ENCODE results near the gene ARHGEF18. TPM values are rescaled to one million over a fixed set of nuclear protein-coding genes. Genes with fewer than 3 reads are reported as not detected.
"Not testable (repeated sequence)": the region's sequence is repeated elsewhere in the genome, so short reads cannot be mapped to it uniquely, and the experiment has no call there.

The ARHGEF18 gene
- total RNA-seq, result 10 to 100 TPM; 16.8 to 23.3 (median 22.9) TPM

DNA sequence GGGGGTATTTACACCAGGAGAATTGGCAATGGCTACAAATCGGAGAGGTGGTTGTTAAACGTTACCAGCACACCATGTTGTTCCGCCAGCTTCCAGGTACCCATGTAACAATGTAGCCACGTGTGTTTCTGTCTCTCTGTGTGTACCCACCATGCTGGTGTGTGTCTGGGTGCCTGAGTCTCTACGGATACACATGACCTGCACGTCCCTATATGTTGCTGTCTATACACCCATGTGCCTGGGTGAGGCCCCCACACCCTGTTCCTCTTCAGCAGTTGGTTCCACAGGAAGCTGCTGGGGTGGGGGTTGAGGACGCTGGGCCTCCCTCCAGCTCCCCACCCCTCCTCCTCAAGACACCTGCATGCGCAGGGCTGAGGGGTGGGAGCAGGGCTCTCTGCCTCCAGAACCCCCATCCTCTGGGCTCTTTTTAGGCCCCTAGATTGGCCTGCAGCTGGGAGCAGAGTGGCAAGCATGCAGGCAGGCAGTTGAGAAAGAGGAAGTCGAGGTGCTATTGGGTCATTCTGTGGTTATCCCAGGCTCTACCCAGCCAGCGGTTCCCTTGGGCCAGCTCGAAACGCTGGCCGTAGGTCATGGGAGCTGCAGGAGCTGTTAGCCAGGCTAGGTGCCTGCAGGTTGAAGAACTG is at the start of gene ARHGEF18:
TSS of gene ARHGEF18 (plus strand) at position 351 of the 644 bp plus-strand sequence. CDS start 13,954 bp downstream, outside the sequence.
- intact Hi-C loops (cut with DNase I; ENCODE audit: low total_unique reads), result no loop called here
- Histone ChIP-seq H3K4me1 (no peaks in the 10 kb centered on the region), H3K27ac (no peak within 1 kb of the TSS), H3K9me3 (no peaks in the 10 kb centered on the region), H3K27me3 (no peaks in the 10 kb centered on the region), H3K4me3 (no peak within 1 kb of the TSS), H3K36me3 (no peaks in the 10 kb centered on the region)
- DNase-seq (ENCODE audit: low spot score in 2 of 2), result no peak
- TF ChIP-seq POLR2AphosphoS5 (IDR thresholded peaks at IDR 0.05) (no peak), POLR2A (IDR thresholded peaks at IDR 0.05) (no peak)
- TF ChIP-seq, protein P1, sequence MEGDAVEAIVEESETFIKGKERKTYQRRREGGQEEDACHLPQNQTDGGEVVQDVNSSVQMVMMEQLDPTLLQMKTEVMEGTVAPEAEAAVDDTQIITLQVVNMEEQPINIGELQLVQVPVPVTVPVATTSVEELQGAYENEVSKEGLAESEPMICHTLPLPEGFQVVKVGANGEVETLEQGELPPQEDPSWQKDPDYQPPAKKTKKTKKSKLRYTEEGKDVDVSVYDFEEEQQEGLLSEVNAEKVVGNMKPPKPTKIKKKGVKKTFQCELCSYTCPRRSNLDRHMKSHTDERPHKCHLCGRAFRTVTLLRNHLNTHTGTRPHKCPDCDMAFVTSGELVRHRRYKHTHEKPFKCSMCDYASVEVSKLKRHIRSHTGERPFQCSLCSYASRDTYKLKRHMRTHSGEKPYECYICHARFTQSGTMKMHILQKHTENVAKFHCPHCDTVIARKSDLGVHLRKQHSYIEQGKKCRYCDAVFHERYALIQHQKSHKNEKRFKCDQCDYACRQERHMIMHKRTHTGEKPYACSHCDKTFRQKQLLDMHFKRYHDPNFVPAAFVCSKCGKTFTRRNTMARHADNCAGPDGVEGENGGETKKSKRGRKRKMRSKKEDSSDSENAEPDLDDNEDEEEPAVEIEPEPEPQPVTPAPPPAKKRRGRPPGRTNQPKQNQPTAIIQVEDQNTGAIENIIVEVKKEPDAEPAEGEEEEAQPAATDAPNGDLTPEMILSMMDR (IDR thresholded peaks at IDR 0.05), result no peak

DNA sequence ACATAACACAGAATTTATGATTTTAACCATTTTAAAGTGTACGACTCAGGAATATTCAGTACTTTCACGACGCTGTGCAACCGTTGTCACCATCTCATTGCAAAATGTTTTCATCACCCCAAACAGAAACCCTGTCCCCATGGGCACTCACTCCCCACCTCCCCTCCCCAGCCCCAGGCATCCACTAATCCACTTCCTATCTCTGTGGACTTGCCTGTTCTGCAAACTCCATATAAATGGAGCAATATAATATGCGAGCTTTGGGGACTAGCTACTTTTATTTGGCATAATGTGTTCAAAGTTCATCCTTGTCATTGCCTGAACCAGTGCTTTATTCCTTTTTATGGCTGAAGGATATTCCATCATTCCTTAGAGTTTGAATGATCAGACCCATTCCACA is 47.2 kb upstream of the ARHGEF18 start:
- Histone ChIP-seq H3K27me3 (no peaks in the 10 kb centered on the region), H3K27ac (no peak overlapping the region), H3K4me3 (no peak overlapping the region), H3K9me3 (no peaks in the 10 kb centered on the region), H3K36me3 (no peaks in the 10 kb centered on the region), H3K4me1 (no peaks in the 10 kb centered on the region)
- no peak for DNase-seq (ENCODE audit: low spot score in 2 of 2)
- intact Hi-C loops (cut with DNase I; ENCODE audit: low total_unique reads), result no loop called here
- no peak for TF ChIP-seq POLR2AphosphoS5 (IDR thresholded peaks at IDR 0.05)

DNA sequence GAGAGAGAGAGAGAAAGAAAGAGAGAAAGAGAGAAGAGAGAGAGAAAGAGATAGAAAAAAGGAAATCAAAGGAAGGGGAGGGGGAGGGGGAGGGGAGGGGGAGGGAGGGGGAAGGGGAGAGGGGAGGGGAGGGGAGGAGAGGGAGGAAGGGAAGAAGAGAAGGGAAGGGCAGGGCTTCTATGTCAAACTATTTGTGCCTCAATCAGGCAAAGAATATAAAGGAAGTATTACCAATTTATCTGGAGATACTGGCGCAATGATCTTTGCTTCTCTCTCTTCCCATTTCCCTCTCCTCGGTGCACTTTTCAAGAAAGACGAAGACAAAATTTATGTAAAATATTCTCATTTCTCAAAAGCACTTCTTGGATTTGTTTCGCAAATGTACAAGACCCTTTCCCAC is 45.3 kb upstream of the ARHGEF18 start:
- no peaks in the 10 kb centered on the region for H3K9me3 ChIP-seq

GRCh38 chr19:7304200-7304599 is 44.5 kb upstream of the ARHGEF18 start:
- no peaks in the 10 kb centered on the region for H3K4me1 ChIP-seq
- no peaks in the 10 kb centered on the region for H3K9me3 ChIP-seq
- TF ChIP-seq POLR2AphosphoS5 (IDR thresholded peaks at IDR 0.05), result no peak
- TF ChIP-seq, protein P1 (IDR thresholded peaks at IDR 0.05), result no peak
- no peak for TF ChIP-seq POLR2A (IDR thresholded peaks at IDR 0.05)
- intact Hi-C loops (cut with DNase I; ENCODE audit: low total_unique reads), result no loop called here
- no peak overlapping the region for H3K4me3 ChIP-seq
- H3K27ac ChIP-seq, result no peak overlapping the region
- no peaks in the 10 kb centered on the region for H3K36me3 ChIP-seq
- no peak for DNase-seq (ENCODE audit: low spot score in 2 of 2)
- no peaks in the 10 kb centered on the region for H3K27me3 ChIP-seq

More for the DNA sequence above, 45.3 kb upstream of the ARHGEF18 start:
- DNase-seq (ENCODE audit: low spot score in 2 of 2), result no peak
- H3K4me1 ChIP-seq, result no peaks in the 10 kb centered on the region
- TF ChIP-seq POLR2AphosphoS5 (IDR thresholded peaks at IDR 0.05), result no peak
- H3K27me3 ChIP-seq, result no peaks in the 10 kb centered on the region
- no peaks in the 10 kb centered on the region for H3K36me3 ChIP-seq
- H3K27ac ChIP-seq, result no peak overlapping the region
- H3K4me3 ChIP-seq, result no peak overlapping the region
- intact Hi-C loops (cut with DNase I; ENCODE audit: low total_unique reads), result no loop called here

- TF ChIP-seq POLR2A (IDR thresholded peaks at IDR 0.05), result no peak
- TF ChIP-seq, protein P1 (IDR thresholded peaks at IDR 0.05), result no peak
- no peak for TF ChIP-seq POLR2AphosphoS5 (IDR thresholded peaks at IDR 0.05)
- H3K27me3 ChIP-seq, result no peaks in the 10 kb centered on the region
- intact Hi-C loops (cut with DNase I; ENCODE audit: low total_unique reads), result no loop called here
- H3K4me1 ChIP-seq, result no peaks in the 10 kb centered on the region
- no peaks in the 10 kb centered on the region for H3K36me3 ChIP-seq
- H3K27ac ChIP-seq, result no peak overlapping the region
- DNase-seq (ENCODE audit: low spot score in 2 of 2), result no peak
- H3K9me3 ChIP-seq, result no peaks in the 10 kb centered on the region
- H3K4me3 ChIP-seq, result no peak overlapping the region
These were observed 41.0 kb upstream of the ARHGEF18 start for GRCh38 chr19:7307590-7308218.

- intact Hi-C loops (cut with DNase I; ENCODE audit: low total_unique reads); H3K27ac ChIP-seq; DNase-seq (ENCODE audit: low spot score in 2 of 2); H3K4me1 ChIP-seq; H3K27me3 ChIP-seq; H3K9me3 ChIP-seq; H3K36me3 ChIP-seq; H3K4me3 ChIP-seq: not testable (repeated sequence)
These were observed 40.4 kb upstream of the ARHGEF18 start for GRCh38 chr19:7308327-7308726.

Measured in breast epithelium (tissue), 4 donors.